Astrocyte (in vitro differentiated cells and primary cell): ENCODE measurements around the gene ADM. TPM values are rescaled to one million over a fixed set of nuclear protein-coding genes. Genes with fewer than 3 reads are reported as not detected.

Source experiments
- DNase-seq: peaks from one replicate; pipeline ENCODE4 v3.0.0-alpha.2; 2010; ENCODE audit warnings: low read depth
- FAIRE-seq: peaks from 2 replicates; lab custom pipeline; 2011; peaks lifted over from hg19 to GRCh38; lab: Jason Lieb, UNC
- H2AFZ ChIP-seq: 2 replicates; pipeline ENCODE4 v1.6.0; 2012; ENCODE audit warnings: low read depth, low read length, inconsistent platforms
- H3K27ac ChIP-seq: 2 replicates; pipeline ENCODE4 v1.5.1; 2011; ENCODE audit warnings: low read depth, low read length, inconsistent platforms
- H3K27me3 ChIP-seq: 2 replicates; pipeline ENCODE4 v1.6.0; 2011; ENCODE audit warnings: low read length, inconsistent platforms; ENCODE audit not compliant: insufficient read depth
- H3K36me3 ChIP-seq: 2 replicates; pipeline ENCODE4 v1.5.1; 2011; ENCODE audit warnings: low read length, inconsistent platforms; ENCODE audit not compliant: insufficient read depth
- H3K4me1 ChIP-seq: 2 replicates; pipeline ENCODE4 v1.5.1; 2011; ENCODE audit warnings: low read length, inconsistent platforms; ENCODE audit not compliant: insufficient read depth
- H3K4me2 ChIP-seq: 2 replicates; pipeline ENCODE4 v1.6.0; 2012; ENCODE audit warnings: low read length, inconsistent platforms
- H3K4me3 ChIP-seq: 2 replicates; pipeline ENCODE4 v1.5.1; 2011; ENCODE audit warnings: low read depth, mild to moderate bottlenecking, low read length, inconsistent platforms; ENCODE audit not compliant: insufficient read depth
- H3K79me2 ChIP-seq: 2 replicates; pipeline ENCODE4 v1.6.0; 2012; ENCODE audit warnings: mild to moderate bottlenecking, low read length, inconsistent platforms; ENCODE audit not compliant: insufficient read depth
- H3K9ac ChIP-seq: 2 replicates; pipeline ENCODE4 v1.6.0; 2012; ENCODE audit warnings: mild to moderate bottlenecking, low read length, inconsistent platforms
- H3K9me3 ChIP-seq: 2 replicates; pipeline ENCODE4 v1.5.1; 2012; ENCODE audit warnings: low read depth, mild to moderate bottlenecking, low read length, inconsistent platforms; ENCODE audit not compliant: insufficient read depth
- H4K20me1 ChIP-seq: 2 replicates; pipeline ENCODE4 v1.6.0; 2012; ENCODE audit warnings: low read length, inconsistent platforms; ENCODE audit not compliant: insufficient read depth
- H3K27ac Mint-ChIP-seq: one replicate; pipeline ENCODE4 v1.8.0; 2021; ENCODE audit warnings: mild to moderate bottlenecking, mixed read lengths; ENCODE audit not compliant: unreplicated experiment
- H3K27me3 Mint-ChIP-seq: one replicate; pipeline ENCODE4 v1.8.0; 2021; ENCODE audit warnings: low read depth, mixed read lengths; ENCODE audit not compliant: unreplicated experiment
- H3K36me3 Mint-ChIP-seq: one replicate; pipeline ENCODE4 v1.8.0; 2021; ENCODE audit warnings: low read depth, mixed read lengths; ENCODE audit not compliant: unreplicated experiment
- H3K4me1 Mint-ChIP-seq: one replicate; pipeline ENCODE4 v1.8.0; 2021; ENCODE audit warnings: low read depth, mixed read lengths; ENCODE audit not compliant: unreplicated experiment
- H3K4me3 Mint-ChIP-seq: one replicate; pipeline ENCODE4 v1.8.0; 2021; ENCODE audit warnings: mild to moderate bottlenecking, moderate library complexity, mixed read lengths; ENCODE audit not compliant: unreplicated experiment
- H3K9me3 Mint-ChIP-seq: one replicate; pipeline ENCODE4 v1.8.0; 2021; ENCODE audit warnings: mild to moderate bottlenecking, mixed read lengths; ENCODE audit not compliant: unreplicated experiment
- CTCF ChIP-seq: IDR thresholded peaks from 2 replicates; pipeline ENCODE4 v1.5.1; 2011; ENCODE audit warnings: low read depth, mild to moderate bottlenecking, inconsistent platforms, low read length, moderate library complexity; ENCODE audit not compliant: insufficient read depth
- EZH2 ChIP-seq: IDR thresholded peaks from 2 replicates; pipeline ENCODE4 v1.6.1; 2012; ENCODE audit warnings: mild to moderate bottlenecking, low read length, inconsistent platforms; ENCODE audit not compliant: insufficient read depth
- total RNA-seq: library from RNA; stranded (reverse); gene quantifications from 2 replicates; pipeline ENCODE4 v1.2.1, GENCODE V29; 2021

The ADM gene
- total RNA-seq, 1 donor from 2014 or later: 78.7 TPM

GRCh38 chr11:10282117-10282516 is 22.8 kb upstream of the ADM start:
- Histone ChIP-seq H2AFZ (no peak overlapping the region), H3K79me2 (peaks cover 62% of the 10 kb centered on the region), H3K27me3 (no peaks in the 10 kb centered on the region), H3K4me2 (no peak overlapping the region), H3K27ac (no peak overlapping the region), H3K4me1 (no peaks in the 10 kb centered on the region), H4K20me1 (peaks cover 54% of the 10 kb centered on the region), H3K36me3 (no peaks in the 10 kb centered on the region), H3K9ac (no peak overlapping the region), H3K9me3 (no peaks in the 10 kb centered on the region), H3K4me3 (no peak overlapping the region)
- H3K4me1 Mint-ChIP-seq: peaks cover 4% of the 10 kb centered on the region
- no peak overlapping the region for H3K27ac Mint-ChIP-seq
- no peaks in the 10 kb centered on the region for H3K27me3 Mint-ChIP-seq
- H3K9me3 Mint-ChIP-seq: no peaks in the 10 kb centered on the region
- H3K36me3 Mint-ChIP-seq: peaks cover 5% of the 10 kb centered on the region
- no peak overlapping the region for H3K4me3 Mint-ChIP-seq
- no peak for TF ChIP-seq CTCF
- TF ChIP-seq EZH2: no peak
- FAIRE-seq (no peak), DNase-seq (no peak)

DNA sequence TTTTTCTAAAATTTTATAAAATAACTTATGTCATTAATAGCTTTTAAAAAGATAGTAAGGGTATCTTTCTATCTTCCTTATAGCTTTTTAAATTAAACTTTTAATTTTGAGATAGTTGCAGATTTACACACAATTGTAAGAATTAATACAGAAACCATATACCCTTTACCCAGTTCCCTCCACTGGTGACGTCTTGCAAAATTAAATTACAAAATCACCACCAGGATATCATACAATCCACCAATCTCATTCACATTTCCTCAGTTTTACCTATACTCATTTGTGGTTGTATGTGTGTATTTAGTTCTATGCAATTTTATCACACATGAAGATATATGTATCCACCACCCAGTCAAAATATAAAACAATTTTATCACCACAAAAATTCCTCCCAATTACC is 20.9 kb upstream of the ADM start:
- no peak for FAIRE-seq
- Histone ChIP-seq H4K20me1 (peaks cover 68% of the 10 kb centered on the region), H3K79me2 (peaks cover 68% of the 10 kb centered on the region), H3K27me3 (no peaks in the 10 kb centered on the region), H3K4me2 (no peak overlapping the region), H3K4me3 (no peak overlapping the region), H2AFZ (no peak overlapping the region), H3K36me3 (no peaks in the 10 kb centered on the region), H3K9me3 (no peaks in the 10 kb centered on the region), H3K9ac (no peak overlapping the region), H3K4me1 (no peaks in the 10 kb centered on the region), H3K27ac (no peak overlapping the region)
- peaks cover 6% of the 10 kb centered on the region for H3K4me1 Mint-ChIP-seq
- no peaks in the 10 kb centered on the region for H3K27me3 Mint-ChIP-seq
- H3K9me3 Mint-ChIP-seq: no peaks in the 10 kb centered on the region
- DNase-seq: no peak
- H3K4me3 Mint-ChIP-seq: no peak overlapping the region
- no peak overlapping the region for H3K27ac Mint-ChIP-seq
- H3K36me3 Mint-ChIP-seq: peaks cover 5% of the 10 kb centered on the region
- TF ChIP-seq EZH2: no peak
- no peak for TF ChIP-seq CTCF

GRCh38 chr11:10285148-10285802 is 19.6 kb upstream of the ADM start:
- Mint-ChIP-seq H3K4me1 (peaks cover 6% of the 10 kb centered on the region), H3K27ac (no peak overlapping the region), H3K4me3 (no peak overlapping the region), H3K9me3 (no peaks in the 10 kb centered on the region), H3K27me3 (no peaks in the 10 kb centered on the region), H3K36me3 (peaks cover 5% of the 10 kb centered on the region)
- Histone ChIP-seq H3K79me2 (peaks cover 78% of the 10 kb centered on the region), H3K4me2 (no peak overlapping the region), H3K9ac (no peak overlapping the region), H3K27ac (no peak overlapping the region), H4K20me1 (peaks cover 76% of the 10 kb centered on the region), H3K4me3 (no peak overlapping the region), H3K4me1 (no peaks in the 10 kb centered on the region), H3K27me3 (no peaks in the 10 kb centered on the region), H3K36me3 (no peaks in the 10 kb centered on the region), H2AFZ (no peak overlapping the region), H3K9me3 (no peaks in the 10 kb centered on the region)
- DNase-seq (no peak), FAIRE-seq (peak; percentile 39)
- no peak for TF ChIP-seq EZH2
- no peak for TF ChIP-seq CTCF
